Measurements from ENCODE around the gene CLCNKB. TPM values are rescaled to one million over a fixed set of nuclear protein-coding genes. Genes with fewer than 3 reads are reported as not detected.

The CLCNKB gene
- total RNA-seq, 1 experiment from 2014 or later, result not detected

GRCh38 chr1:16005597-16005996 lies 38.0 kb upstream of the CLCNKB start:
- intact Hi-C loops (cut with micrococcal nuclease), result no loop called here
- no peaks in the 10 kb centered on the region for H3K79me2 ChIP-seq (ENCODE audit: low read length)

DNA sequence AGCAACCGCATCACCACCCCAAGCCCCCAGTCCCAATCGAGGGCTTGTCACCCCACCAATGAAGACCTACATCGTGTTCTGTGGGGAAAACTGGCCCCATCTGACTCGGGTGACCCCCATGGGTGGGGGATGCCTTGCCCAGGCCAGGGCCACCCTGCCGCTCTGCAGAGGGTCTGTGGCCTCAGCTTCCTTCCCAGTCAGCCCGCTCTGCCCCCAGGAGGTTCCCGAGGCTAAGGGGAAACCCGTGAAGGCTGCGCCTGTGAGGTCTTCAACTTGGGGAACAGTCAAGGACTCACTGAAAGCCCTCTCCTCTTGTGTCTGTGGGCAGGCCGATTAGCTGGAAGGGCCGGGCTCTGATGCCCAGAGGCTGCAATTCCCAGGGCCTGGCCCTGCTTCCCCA lies 37.6 kb upstream of the CLCNKB start:
- ChIA-PET POLR2A (ENCODE audit: unreplicated experiment) (no interaction called here), CTCF (no interaction called here)
- Histone ChIP-seq H3K4me2 (ENCODE audit: low read length) (no peak overlapping the region), H3K27ac (ENCODE audit: low read length) (no peak overlapping the region), H3K27me3 (ENCODE audit: low read length) (no peaks in the 10 kb centered on the region), H3K9me2 (replicated peaks; ENCODE audit: low read length) (no peaks in the 10 kb centered on the region), H4K20me1 (ENCODE audit: low read length) (no peaks in the 10 kb centered on the region), H3K4me3 (ENCODE audit: low read length) (no peak overlapping the region), H3K36me3 (ENCODE audit: low read depth, low read length) (no peaks in the 10 kb centered on the region), H3K9me3 (ENCODE audit: low read length) (no peaks in the 10 kb centered on the region), H3F3A (ENCODE audit: low read length, unreplicated experiment) (no peaks in the 10 kb centered on the region), H3K9ac (ENCODE audit: low read length) (no peak overlapping the region), H3K4me1 (ENCODE audit: insufficient read depth, low read length) (peaks cover 6% of the 10 kb centered on the region), H3K79me2 (ENCODE audit: low read length) (no peaks in the 10 kb centered on the region), H2AFZ (ENCODE audit: low read length) (no peak overlapping the region)
- intact Hi-C loops (cut with micrococcal nuclease), result no loop called here
- ATAC-seq (no peak), DNase-seq (no peak)
- no peak for TF ChIP-seq EZH2 (IDR thresholded peaks at IDR 0.05; ENCODE audit: low read length, unreplicated experiment)
- TF ChIP-seq EZH2phosphoT487 (IDR thresholded peaks at IDR 0.05; ENCODE audit: borderline replicate concordance, low read length), result no peak
- TF ChIP-seq, protein P1, sequence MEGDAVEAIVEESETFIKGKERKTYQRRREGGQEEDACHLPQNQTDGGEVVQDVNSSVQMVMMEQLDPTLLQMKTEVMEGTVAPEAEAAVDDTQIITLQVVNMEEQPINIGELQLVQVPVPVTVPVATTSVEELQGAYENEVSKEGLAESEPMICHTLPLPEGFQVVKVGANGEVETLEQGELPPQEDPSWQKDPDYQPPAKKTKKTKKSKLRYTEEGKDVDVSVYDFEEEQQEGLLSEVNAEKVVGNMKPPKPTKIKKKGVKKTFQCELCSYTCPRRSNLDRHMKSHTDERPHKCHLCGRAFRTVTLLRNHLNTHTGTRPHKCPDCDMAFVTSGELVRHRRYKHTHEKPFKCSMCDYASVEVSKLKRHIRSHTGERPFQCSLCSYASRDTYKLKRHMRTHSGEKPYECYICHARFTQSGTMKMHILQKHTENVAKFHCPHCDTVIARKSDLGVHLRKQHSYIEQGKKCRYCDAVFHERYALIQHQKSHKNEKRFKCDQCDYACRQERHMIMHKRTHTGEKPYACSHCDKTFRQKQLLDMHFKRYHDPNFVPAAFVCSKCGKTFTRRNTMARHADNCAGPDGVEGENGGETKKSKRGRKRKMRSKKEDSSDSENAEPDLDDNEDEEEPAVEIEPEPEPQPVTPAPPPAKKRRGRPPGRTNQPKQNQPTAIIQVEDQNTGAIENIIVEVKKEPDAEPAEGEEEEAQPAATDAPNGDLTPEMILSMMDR (conservative IDR thresholded peaks at IDR 0.05; ENCODE audit: low read depth, low read length), result no peak
- BruUV-seq (replicated peaks), result no TSS peak

More at GRCh38 chr1:16005597-16005996, 38.0 kb upstream of the CLCNKB start:
- Histone ChIP-seq H3K4me1 (ENCODE audit: insufficient read depth, low read length) (peaks cover 6% of the 10 kb centered on the region), H3K9me2 (replicated peaks; ENCODE audit: low read length) (no peaks in the 10 kb centered on the region), H2AFZ (ENCODE audit: low read length) (no peak overlapping the region), H3K4me3 (ENCODE audit: low read length) (no peak overlapping the region), H3K4me2 (ENCODE audit: low read length) (no peak overlapping the region), H3K9me3 (ENCODE audit: low read length) (no peaks in the 10 kb centered on the region), H3K9ac (ENCODE audit: low read length) (no peak overlapping the region), H3K27me3 (ENCODE audit: low read length) (no peaks in the 10 kb centered on the region), H3K36me3 (ENCODE audit: low read depth, low read length) (no peaks in the 10 kb centered on the region), H3F3A (ENCODE audit: low read length, unreplicated experiment) (no peaks in the 10 kb centered on the region), H4K20me1 (ENCODE audit: low read length) (no peaks in the 10 kb centered on the region), H3K27ac (ENCODE audit: low read length) (no peak overlapping the region)
- CTCF ChIA-PET, result no interaction called here
- no TSS peak for BruUV-seq (replicated peaks)
- ATAC-seq (no peak), DNase-seq (no peak)
- POLR2A ChIA-PET (ENCODE audit: unreplicated experiment), result no interaction called here
- TF ChIP-seq, protein P1 (conservative IDR thresholded peaks at IDR 0.05; ENCODE audit: low read depth, low read length), result no peak
- TF ChIP-seq EZH2 (IDR thresholded peaks at IDR 0.05; ENCODE audit: low read length, unreplicated experiment) (no peak), EZH2phosphoT487 (IDR thresholded peaks at IDR 0.05; ENCODE audit: borderline replicate concordance, low read length) (no peak)

DNA sequence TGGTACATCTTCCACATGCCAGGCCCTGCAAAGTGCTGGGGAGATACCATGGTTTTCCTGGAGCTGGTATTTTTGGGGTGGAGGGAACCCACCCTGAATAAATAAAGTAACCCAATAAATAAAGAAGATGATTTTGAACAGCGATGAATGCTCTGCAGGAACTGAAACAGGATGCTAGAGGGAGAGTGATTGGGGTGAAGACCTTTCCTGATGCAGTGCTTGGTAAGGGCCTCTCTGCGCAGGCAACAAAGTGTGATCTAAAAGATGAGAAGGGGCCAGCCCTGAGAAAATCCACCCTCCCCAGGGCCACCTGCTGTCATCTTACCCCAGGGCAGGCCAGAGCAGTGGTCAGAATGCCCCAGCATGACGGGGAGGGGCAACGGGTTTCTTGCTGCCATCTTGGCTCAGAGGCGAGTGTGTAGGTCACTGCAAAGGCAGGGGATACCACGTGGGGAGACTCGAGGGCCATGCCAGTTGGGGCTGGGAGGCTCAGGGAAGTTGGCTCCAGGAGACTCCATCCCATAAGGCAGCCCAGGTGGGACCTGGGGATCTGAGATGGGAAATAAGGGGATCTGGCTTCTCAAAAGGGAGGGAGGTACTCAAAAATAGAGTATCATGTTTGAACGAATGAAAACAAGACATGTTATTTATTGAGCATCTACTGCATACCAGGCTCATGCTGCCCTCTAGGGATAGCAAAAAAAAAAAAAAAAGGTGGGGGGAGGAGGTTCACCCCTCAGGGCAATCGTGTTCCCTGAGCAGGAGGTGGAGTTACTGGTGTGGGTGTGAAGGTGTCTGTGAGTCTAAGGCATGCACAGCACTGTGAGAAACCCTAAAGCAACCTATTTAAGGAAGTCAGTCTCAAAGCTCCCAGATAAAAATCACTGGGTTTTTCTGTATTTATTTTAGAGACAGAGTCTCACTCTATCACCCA lies 36.8 kb upstream of the CLCNKB start:
- Histone ChIP-seq H3K4me1 (ENCODE audit: insufficient read depth, low read length) (peaks cover 6% of the 10 kb centered on the region), H3K27me3 (ENCODE audit: low read length) (no peaks in the 10 kb centered on the region), H3K4me2 (ENCODE audit: low read length) (no peak overlapping the region), H3F3A (ENCODE audit: low read length, unreplicated experiment) (no peaks in the 10 kb centered on the region), H3K79me2 (ENCODE audit: low read length) (no peaks in the 10 kb centered on the region), H4K20me1 (ENCODE audit: low read length) (no peaks in the 10 kb centered on the region), H3K4me3 (ENCODE audit: low read length) (no peak overlapping the region), H3K9me3 (ENCODE audit: low read length) (no peaks in the 10 kb centered on the region), H2AFZ (ENCODE audit: low read length) (no peak overlapping the region), H3K27ac (ENCODE audit: low read length) (no peak overlapping the region), H3K9ac (ENCODE audit: low read length) (no peak overlapping the region), H3K36me3 (ENCODE audit: low read depth, low read length) (no peaks in the 10 kb centered on the region), H3K9me2 (replicated peaks; ENCODE audit: low read length) (no peaks in the 10 kb centered on the region)
- no TSS peak for BruUV-seq (replicated peaks)
- intact Hi-C loops (cut with micrococcal nuclease), result no loop called here
- TF ChIP-seq EZH2 (IDR thresholded peaks at IDR 0.05; ENCODE audit: low read length, unreplicated experiment), result no peak
- no peak for TF ChIP-seq EZH2phosphoT487 (IDR thresholded peaks at IDR 0.05; ENCODE audit: borderline replicate concordance, low read length)
- TF ChIP-seq, protein P1 (conservative IDR thresholded peaks at IDR 0.05; ENCODE audit: low read depth, low read length), result peak; percentile 48; the same call in 1 of the 2 replicates
- ChIA-PET POLR2A (ENCODE audit: unreplicated experiment) (no interaction called here), CTCF (interaction anchor here (0.6 kb wide), 1 partner anchor 60 kb away, joined by 6 read pairs; no protein-coding TSS in a partner anchor)
- DNase-seq (peak; percentile 46), ATAC-seq (peak; percentile 12; the same call in 1 of the 2 replicates)
